Neural cell (in vitro differentiated cells): Measurements from ENCODE around the gene BZW2. TPM values are rescaled to one million over a fixed set of nuclear protein-coding genes. Genes with fewer than 3 reads are reported as not detected.

Experiments used
- H2AFZ ChIP-seq: fragments of 200-600, 300-800 bp; sonication (generic), shearing (Covaris generic); 2 replicates; pipeline ENCODE4 v1.6.0; 2014; ENCODE audit warnings: low read depth, mild to moderate bottlenecking, antibody characterized with exemption, low read length, moderate library complexity
- H3F3A ChIP-seq: fragments of 200-600 bp; shearing (Covaris generic); 2 replicates; pipeline ENCODE4 v1.6.1; 2016; ENCODE audit warnings: mild to moderate bottlenecking, moderate library complexity, mixed read lengths, antibody characterized with exemption, low read length; ENCODE audit not compliant: insufficient read depth, poor library complexity, severe bottlenecking
- H3K27ac ChIP-seq: fragments of 200-600, 300-800 bp; sonication (generic), shearing (Covaris generic); 2 replicates; pipeline ENCODE4 v1.5.1; 2014; ENCODE audit warnings: mild to moderate bottlenecking, low read length, moderate library complexity
- H3K27me3 ChIP-seq: fragments of 300-800, 200-600 bp; sonication (generic), shearing (Covaris generic); 2 replicates; pipeline ENCODE4 v1.6.0; 2014; ENCODE audit warnings: mild to moderate bottlenecking, low read depth, low read length, moderate library complexity; ENCODE audit not compliant: insufficient read depth
- H3K36me3 ChIP-seq: fragments of 300-800, 200-600 bp; sonication (generic), shearing (Covaris generic); 2 replicates; pipeline ENCODE4 v1.5.1; 2014; ENCODE audit warnings: mild to moderate bottlenecking, antibody characterized with exemption, low read length, moderate library complexity; ENCODE audit not compliant: insufficient read depth
- H3K4me2 ChIP-seq: fragments of 300-800, 200-600 bp; sonication (generic), shearing (Covaris generic); 2 replicates; pipeline ENCODE4 v1.6.0; 2014; ENCODE audit warnings: mild to moderate bottlenecking, low read length
- H3K4me3 ChIP-seq: fragments of 300-800, 200-600 bp; sonication (generic), shearing (Covaris generic); 2 replicates; pipeline ENCODE4 v1.5.1; 2014; ENCODE audit warnings: mild to moderate bottlenecking, low read length, moderate library complexity
- H3K79me2 ChIP-seq: fragments of 200-600 bp; shearing (Covaris generic); replicated peaks from 2 replicates; pipeline ENCODE4 v1.6.0; 2014; ENCODE audit warnings: mild to moderate bottlenecking, low read length, moderate library complexity; ENCODE audit not compliant: insufficient read depth
- H3K9ac ChIP-seq: fragments of 300-800, 200-600 bp; sonication (generic), shearing (Covaris generic); 2 replicates; pipeline ENCODE4 v1.6.1; 2016; ENCODE audit warnings: mild to moderate bottlenecking, low read length, mixed read lengths
- H3K9me2 ChIP-seq: fragments of 200-600 bp; shearing (Covaris generic); 2 replicates; pipeline ENCODE4 v1.6.1; 2016; ENCODE audit warnings: mild to moderate bottlenecking, low read length, mixed read lengths; ENCODE audit not compliant: insufficient read depth
- H3K9me3 ChIP-seq: fragments of 200-600, 300-800 bp; sonication (generic), shearing (Covaris generic); 2 replicates; pipeline ENCODE4 v1.6.1; 2016; ENCODE audit warnings: mild to moderate bottlenecking, mixed run types, low read length, moderate library complexity, mixed read lengths
- H4K20me1 ChIP-seq: fragments of 200-600 bp; shearing (Covaris generic); 2 replicates; pipeline ENCODE4 v1.6.1; 2016; ENCODE audit warnings: mild to moderate bottlenecking, mixed run types; ENCODE audit not compliant: insufficient read depth
- EP300 ChIP-seq: fragments of 450-650 bp; conservative IDR thresholded peaks from 2 replicates; pipeline ENCODE4 v1.6.1; 2014; ENCODE audit warnings: antibody characterized with exemption, mild to moderate bottlenecking, moderate library complexity; ENCODE audit not compliant: poor library complexity, severe bottlenecking
- EZH2 ChIP-seq: fragments of 200-600, 300-800 bp; shearing (Covaris generic), sonication (generic); IDR thresholded peaks from 2 replicates; pipeline ENCODE4 v1.6.1; 2014; ENCODE audit warnings: antibody characterized with exemption, low read length, borderline replicate concordance, mild to moderate bottlenecking; ENCODE audit not compliant: insufficient read depth, poor library complexity, severe bottlenecking
- MXI1 ChIP-seq: fragments of 450-650 bp; conservative IDR thresholded peaks from 2 replicates; pipeline ENCODE4 v1.6.1; 2014; ENCODE audit warnings: antibody characterized with exemption, mild to moderate bottlenecking; ENCODE audit not compliant: poor library complexity, severe bottlenecking
- POLR2AphosphoS5 ChIP-seq: IDR thresholded peaks from 2 replicates; pipeline ENCODE4 v1.6.1; 2012
- RAD21 ChIP-seq: fragments of 450-650 bp; conservative IDR thresholded peaks from 2 replicates; pipeline ENCODE4 v1.6.1; 2014; ENCODE audit warnings: antibody characterized with exemption, mild to moderate bottlenecking, moderate library complexity
- SMC3 ChIP-seq: fragments of 450-650 bp; conservative IDR thresholded peaks from 2 replicates; pipeline ENCODE4 v1.6.1; 2014; ENCODE audit warnings: antibody characterized with exemption, mild to moderate bottlenecking, moderate library complexity; ENCODE audit not compliant: poor library complexity
- TAF1 ChIP-seq: IDR thresholded peaks from 2 replicates; pipeline ENCODE4 v1.6.1; 2012; ENCODE audit warnings: low read depth
- polyA plus RNA-seq: library from polyadenylated mRNA; depleted of rRNA; stranded (reverse); fragments of >200 nt; gene quantifications from 2 replicates; pipeline ENCODE4 v1.2.3, GENCODE V29; 2014
- TF ChIP-seq, protein P1 (sequence below): IDR thresholded peaks from 2 replicates; pipeline ENCODE4 v1.6.1; 2012; ENCODE audit warnings: borderline replicate concordance
- TF ChIP-seq, protein P2 (sequence below): fragments of 450-650 bp; IDR thresholded peaks from 2 replicates; pipeline ENCODE4 v1.5.1; 2014; ENCODE audit warnings: antibody characterized with exemption, mild to moderate bottlenecking, moderate library complexity; ENCODE audit not compliant: poor library complexity, severe bottlenecking

Gene BZW2
- polyA plus RNA-seq, 1 donor from 2014 or later, result 203 TPM

DNA sequence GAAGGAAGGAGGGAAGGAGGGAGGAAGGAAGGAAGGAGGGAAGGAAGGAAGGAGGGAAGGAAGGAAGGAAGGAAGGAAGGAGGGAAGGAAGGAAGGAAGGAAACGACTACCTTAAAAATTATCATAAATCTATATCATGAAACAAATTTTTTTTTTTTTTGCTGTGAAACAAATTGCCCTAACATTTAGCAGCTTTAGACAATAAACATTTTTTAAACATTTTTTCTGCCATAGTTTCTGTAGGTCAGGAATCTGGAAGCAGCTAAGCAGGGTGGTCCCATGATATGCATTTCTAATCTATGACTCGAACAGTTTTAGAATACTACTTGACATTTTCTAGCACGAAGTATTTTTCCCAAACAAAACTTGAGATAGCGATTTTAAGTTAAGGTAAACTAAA is 64.7 kb downstream of the BZW2 start:
- Histone ChIP-seq H3K27ac (no peak overlapping the region), H3K9me2 (no peaks in the 10 kb centered on the region), H3K4me3 (no peak overlapping the region), H3K9me3 (no peaks in the 10 kb centered on the region), H3K4me2 (no peak overlapping the region), H4K20me1 (no peaks in the 10 kb centered on the region), H2AFZ (no peak overlapping the region), H3F3A (no peaks in the 10 kb centered on the region), H3K36me3 (no peaks in the 10 kb centered on the region), H3K27me3 (no peaks in the 10 kb centered on the region), H3K79me2 (no peaks in the 10 kb centered on the region), H3K9ac (no peak overlapping the region)
- TF ChIP-seq MXI1, result no peak
- no peak for TF ChIP-seq EP300
- TF ChIP-seq SMC3, result no peak
- no peak for TF ChIP-seq POLR2AphosphoS5
- TF ChIP-seq, protein P1, sequence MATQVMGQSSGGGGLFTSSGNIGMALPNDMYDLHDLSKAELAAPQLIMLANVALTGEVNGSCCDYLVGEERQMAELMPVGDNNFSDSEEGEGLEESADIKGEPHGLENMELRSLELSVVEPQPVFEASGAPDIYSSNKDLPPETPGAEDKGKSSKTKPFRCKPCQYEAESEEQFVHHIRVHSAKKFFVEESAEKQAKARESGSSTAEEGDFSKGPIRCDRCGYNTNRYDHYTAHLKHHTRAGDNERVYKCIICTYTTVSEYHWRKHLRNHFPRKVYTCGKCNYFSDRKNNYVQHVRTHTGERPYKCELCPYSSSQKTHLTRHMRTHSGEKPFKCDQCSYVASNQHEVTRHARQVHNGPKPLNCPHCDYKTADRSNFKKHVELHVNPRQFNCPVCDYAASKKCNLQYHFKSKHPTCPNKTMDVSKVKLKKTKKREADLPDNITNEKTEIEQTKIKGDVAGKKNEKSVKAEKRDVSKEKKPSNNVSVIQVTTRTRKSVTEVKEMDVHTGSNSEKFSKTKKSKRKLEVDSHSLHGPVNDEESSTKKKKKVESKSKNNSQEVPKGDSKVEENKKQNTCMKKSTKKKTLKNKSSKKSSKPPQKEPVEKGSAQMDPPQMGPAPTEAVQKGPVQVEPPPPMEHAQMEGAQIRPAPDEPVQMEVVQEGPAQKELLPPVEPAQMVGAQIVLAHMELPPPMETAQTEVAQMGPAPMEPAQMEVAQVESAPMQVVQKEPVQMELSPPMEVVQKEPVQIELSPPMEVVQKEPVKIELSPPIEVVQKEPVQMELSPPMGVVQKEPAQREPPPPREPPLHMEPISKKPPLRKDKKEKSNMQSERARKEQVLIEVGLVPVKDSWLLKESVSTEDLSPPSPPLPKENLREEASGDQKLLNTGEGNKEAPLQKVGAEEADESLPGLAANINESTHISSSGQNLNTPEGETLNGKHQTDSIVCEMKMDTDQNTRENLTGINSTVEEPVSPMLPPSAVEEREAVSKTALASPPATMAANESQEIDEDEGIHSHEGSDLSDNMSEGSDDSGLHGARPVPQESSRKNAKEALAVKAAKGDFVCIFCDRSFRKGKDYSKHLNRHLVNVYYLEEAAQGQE, result no peak
- TF ChIP-seq, protein P2, sequence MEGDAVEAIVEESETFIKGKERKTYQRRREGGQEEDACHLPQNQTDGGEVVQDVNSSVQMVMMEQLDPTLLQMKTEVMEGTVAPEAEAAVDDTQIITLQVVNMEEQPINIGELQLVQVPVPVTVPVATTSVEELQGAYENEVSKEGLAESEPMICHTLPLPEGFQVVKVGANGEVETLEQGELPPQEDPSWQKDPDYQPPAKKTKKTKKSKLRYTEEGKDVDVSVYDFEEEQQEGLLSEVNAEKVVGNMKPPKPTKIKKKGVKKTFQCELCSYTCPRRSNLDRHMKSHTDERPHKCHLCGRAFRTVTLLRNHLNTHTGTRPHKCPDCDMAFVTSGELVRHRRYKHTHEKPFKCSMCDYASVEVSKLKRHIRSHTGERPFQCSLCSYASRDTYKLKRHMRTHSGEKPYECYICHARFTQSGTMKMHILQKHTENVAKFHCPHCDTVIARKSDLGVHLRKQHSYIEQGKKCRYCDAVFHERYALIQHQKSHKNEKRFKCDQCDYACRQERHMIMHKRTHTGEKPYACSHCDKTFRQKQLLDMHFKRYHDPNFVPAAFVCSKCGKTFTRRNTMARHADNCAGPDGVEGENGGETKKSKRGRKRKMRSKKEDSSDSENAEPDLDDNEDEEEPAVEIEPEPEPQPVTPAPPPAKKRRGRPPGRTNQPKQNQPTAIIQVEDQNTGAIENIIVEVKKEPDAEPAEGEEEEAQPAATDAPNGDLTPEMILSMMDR, result no peak
- TF ChIP-seq RAD21, result no peak
- no peak for TF ChIP-seq TAF1
- no peak for TF ChIP-seq EZH2

DNA sequence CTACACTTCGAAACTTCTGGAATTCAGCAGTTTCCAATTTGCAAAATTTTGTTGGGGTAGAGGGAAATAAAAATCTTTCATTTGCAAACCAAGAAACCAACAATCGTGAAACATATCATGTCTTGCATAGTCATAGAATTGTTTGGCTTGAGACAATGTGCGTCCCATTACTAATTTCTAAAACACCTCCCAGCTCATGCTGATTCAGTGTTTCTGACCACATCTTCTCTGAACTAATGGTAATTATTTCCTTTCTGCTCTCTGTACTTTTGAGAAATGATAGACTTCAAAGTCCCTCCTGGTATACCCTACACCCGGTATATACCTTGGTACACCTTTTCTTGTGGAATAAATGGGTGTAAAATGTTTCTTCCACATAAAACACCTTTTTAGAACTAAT is 65.7 kb downstream of the BZW2 start:
- Histone ChIP-seq H3K9me3 (no peaks in the 10 kb centered on the region), H3K79me2 (no peaks in the 10 kb centered on the region), H3K27me3 (no peaks in the 10 kb centered on the region), H3F3A (no peaks in the 10 kb centered on the region), H3K36me3 (no peaks in the 10 kb centered on the region), H3K9ac (no peak overlapping the region), H3K4me2 (no peak overlapping the region), H3K9me2 (no peaks in the 10 kb centered on the region), H3K27ac (no peak overlapping the region), H4K20me1 (no peaks in the 10 kb centered on the region), H3K4me3 (no peak overlapping the region), H2AFZ (no peak overlapping the region)
- TF ChIP-seq, protein P1, result no peak
- no peak for TF ChIP-seq TAF1
- no peak for TF ChIP-seq EZH2
